Dendritic cell treated with granulocyte-macrophage colony-stimulating factor and Interleukin-4, amounts not matched to agents 40 ng/mL and 50 ng/mL, for 4 days (primary cell): ENCODE measurements around the gene SMG6.

Experiments
- H3K27ac Mint-ChIP-seq: one replicate; pipeline ENCODE4 v1.8.0; 2022; ENCODE audit warnings: mild to moderate bottlenecking, mixed read lengths
- H3K27me3 Mint-ChIP-seq: one replicate; pipeline ENCODE4 v1.8.0; 2022; ENCODE audit warnings: mild to moderate bottlenecking, mixed read lengths
- H3K36me3 Mint-ChIP-seq: one replicate; pipeline ENCODE4 v1.8.0; 2022; ENCODE audit warnings: low read depth, mixed read lengths
- H3K4me1 Mint-ChIP-seq: one replicate; pipeline ENCODE4 v1.8.0; 2022; ENCODE audit warnings: low read depth, mixed read lengths
- H3K4me3 Mint-ChIP-seq: one replicate; pipeline ENCODE4 v1.8.0; 2022; ENCODE audit warnings: mild to moderate bottlenecking, moderate library complexity, mixed read lengths
- H3K9me3 Mint-ChIP-seq: one replicate; pipeline ENCODE4 v1.8.0; 2022; ENCODE audit warnings: mixed read lengths
- intact Hi-C: fragments of 100-400 bp; cut with micrococcal nuclease; formaldehyde crosslinking; loops from one replicate; pipeline ENCODE4 v1.15.0; 2022

The SMG6 gene

DNA sequence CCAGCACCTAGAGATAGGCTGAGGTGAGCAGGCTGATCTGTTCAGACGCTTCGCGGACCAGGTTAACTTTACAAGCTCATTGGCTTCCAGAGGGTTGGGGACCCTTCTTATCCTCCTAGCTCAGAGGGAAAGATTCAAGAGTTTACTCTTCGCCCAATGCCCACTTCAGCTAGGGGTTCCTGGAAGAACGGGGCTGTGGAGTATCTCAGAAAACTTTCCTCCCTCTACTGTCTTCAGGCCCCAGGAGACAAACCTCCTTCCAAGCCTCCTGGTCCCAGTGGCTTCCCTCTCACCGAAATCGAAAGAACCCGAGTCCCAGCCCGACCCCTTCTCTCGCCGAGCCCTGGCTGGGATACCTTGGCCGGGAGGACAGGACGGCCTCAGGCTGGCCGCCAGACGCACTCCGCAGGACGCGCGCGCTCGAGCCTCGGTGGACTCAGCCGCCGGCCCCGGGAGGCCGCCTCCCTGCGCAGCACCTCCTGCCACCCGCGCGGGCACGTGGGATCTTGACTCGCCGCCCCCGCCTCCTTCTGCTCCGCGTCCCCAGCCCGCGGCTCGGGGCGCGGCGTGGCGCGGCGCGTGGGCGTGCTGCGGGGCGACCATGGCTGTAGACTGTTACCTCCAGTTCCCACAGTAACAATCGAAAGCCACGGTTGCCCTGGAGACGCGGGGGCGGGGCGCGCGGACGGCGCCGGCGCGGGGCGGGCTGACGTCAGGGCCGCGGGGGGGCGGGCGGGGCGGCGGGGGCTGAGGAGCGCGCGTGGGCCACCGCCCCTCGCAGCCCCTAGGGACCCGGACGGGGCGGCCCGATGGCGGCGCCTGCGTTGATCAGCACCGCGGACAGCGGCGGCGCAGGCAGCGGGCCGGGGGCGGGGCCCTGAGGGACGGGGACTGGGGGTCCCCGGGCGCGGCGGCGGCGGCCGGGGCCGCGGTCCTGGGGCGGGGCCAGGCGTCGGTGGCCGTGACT is 254.0 kb downstream of the SMG6 start:
- Mint-ChIP-seq H3K4me3 (peak overlapping the region; percentile 63), H3K27ac (no peak overlapping the region), H3K4me1 (peaks cover 38% of the 10 kb centered on the region), H3K9me3 (no peaks in the 10 kb centered on the region), H3K27me3 (peaks cover 46% of the 10 kb centered on the region), H3K36me3 (peaks cover 4% of the 10 kb centered on the region)
- intact Hi-C loops, result no loop called here

GRCh38 chr17:2048805-2049204 is 254.8 kb downstream of the SMG6 start:
- H3K27me3 Mint-ChIP-seq, result peaks cover 38% of the 10 kb centered on the region
- intact Hi-C loops, result no loop called here
- H3K27ac Mint-ChIP-seq, result no peak overlapping the region
- H3K9me3 Mint-ChIP-seq, result no peaks in the 10 kb centered on the region
- H3K4me3 Mint-ChIP-seq, result no peak overlapping the region
- peaks cover 37% of the 10 kb centered on the region for H3K4me1 Mint-ChIP-seq
- H3K36me3 Mint-ChIP-seq, result peaks cover 12% of the 10 kb centered on the region

GRCh38 chr17:2047590-2047989 is 256.0 kb downstream of the SMG6 start:
- Mint-ChIP-seq H3K27ac (peak overlapping the region; percentile 35), H3K4me3 (no peak overlapping the region), H3K4me1 (peaks cover 38% of the 10 kb centered on the region), H3K36me3 (peaks cover 24% of the 10 kb centered on the region), H3K9me3 (no peaks in the 10 kb centered on the region), H3K27me3 (peaks cover 28% of the 10 kb centered on the region)
- intact Hi-C loops, result no loop called here

DNA sequence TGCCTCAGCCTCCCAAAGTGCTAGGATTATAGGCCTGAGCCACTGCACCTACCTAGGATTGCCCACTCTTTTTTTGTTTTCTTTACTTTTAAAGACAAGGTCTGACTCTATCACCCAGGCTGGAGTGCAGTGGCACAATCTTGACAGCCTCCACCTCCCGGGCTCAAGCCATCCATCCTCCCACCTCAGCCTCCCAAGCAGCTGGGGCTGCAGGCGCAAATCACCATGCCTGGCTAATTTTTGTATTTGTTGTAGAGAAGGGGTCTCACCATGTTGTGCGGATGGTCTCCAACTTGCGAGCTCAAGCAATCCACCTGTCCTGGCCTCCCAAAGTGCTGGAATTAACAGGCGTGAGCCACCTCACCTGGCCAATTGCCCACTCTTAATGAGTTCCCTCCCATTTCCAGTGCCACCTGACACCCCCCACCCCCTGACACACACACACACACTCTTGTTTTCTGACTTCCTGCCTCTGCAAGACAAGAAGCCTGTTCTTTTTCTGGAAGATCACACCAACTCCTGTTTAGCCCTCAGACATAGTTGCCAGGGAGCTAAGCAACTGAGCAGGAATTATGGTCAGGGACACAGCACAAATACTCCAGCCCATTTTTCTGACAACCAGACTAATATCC is 259.2 kb downstream of the SMG6 start:
- Mint-ChIP-seq H3K4me1 (peaks cover 32% of the 10 kb centered on the region), H3K36me3 (peaks cover 50% of the 10 kb centered on the region), H3K4me3 (no peak overlapping the region), H3K9me3 (no peaks in the 10 kb centered on the region), H3K27ac (no peak overlapping the region), H3K27me3 (peaks cover 17% of the 10 kb centered on the region)
- intact Hi-C loops, result no loop called here

GRCh38 chr17:2043785-2044184 is 259.8 kb downstream of the SMG6 start:
- Mint-ChIP-seq H3K9me3 (no peaks in the 10 kb centered on the region), H3K4me3 (no peak overlapping the region), H3K36me3 (peaks cover 56% of the 10 kb centered on the region), H3K27ac (no peak overlapping the region), H3K27me3 (peaks cover 13% of the 10 kb centered on the region), H3K4me1 (peaks cover 26% of the 10 kb centered on the region)
- intact Hi-C loops, result no loop called here

DNA sequence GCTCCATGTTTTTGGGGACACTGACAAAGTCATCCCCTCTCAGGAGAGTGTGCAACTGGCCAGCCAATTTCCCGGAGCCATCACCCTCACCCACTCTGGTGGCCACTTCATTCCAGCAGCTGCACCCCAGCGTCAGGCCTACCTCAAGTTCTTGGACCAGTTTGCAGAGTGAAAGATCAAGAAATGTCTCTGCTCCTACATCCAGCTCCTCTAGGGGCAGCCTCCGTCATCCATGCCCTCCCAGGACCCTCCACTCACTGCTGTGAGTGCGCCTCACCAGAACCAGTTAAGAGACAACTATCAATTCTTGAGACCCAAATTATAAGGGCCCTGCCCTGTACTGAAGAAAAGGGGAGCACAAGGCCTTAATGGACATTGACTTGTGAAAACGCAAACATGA is 260.7 kb downstream of the SMG6 start:
- peaks cover 6% of the 10 kb centered on the region for H3K27me3 Mint-ChIP-seq
- H3K9me3 Mint-ChIP-seq, result no peaks in the 10 kb centered on the region
- intact Hi-C loops, result no loop called here
- H3K27ac Mint-ChIP-seq, result peak overlapping the region; percentile 93
- H3K4me3 Mint-ChIP-seq, result peak overlapping the region; percentile 86
- H3K36me3 Mint-ChIP-seq, result peaks cover 61% of the 10 kb centered on the region
- peaks cover 21% of the 10 kb centered on the region for H3K4me1 Mint-ChIP-seq

DNA sequence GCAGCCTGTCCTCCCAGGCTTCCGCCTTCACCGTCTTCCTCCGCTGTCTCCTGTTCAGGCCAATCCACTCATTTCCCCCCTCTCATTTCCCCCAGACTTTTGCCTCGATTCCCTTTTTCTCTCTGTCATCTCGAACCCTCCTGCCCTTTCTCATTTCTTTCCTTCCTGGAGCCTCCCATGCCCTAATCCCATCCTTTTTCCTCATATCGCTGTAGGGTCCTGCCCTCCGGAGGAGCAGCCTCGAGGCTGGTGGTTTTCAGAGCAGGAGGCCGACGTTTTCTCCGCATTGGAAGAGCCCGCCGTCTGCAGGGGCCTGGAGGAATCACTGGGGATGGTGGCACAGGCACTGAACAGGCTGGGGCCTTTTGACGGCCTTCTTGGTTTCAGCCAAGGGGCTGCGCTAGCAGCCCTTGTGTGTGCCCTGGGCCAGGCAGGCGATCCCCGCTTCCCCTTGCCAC is 261.2 kb downstream of the SMG6 start:
- H3K4me3 Mint-ChIP-seq, result peak overlapping the region; percentile 86
- H3K27ac Mint-ChIP-seq, result peak overlapping the region; percentile 93
- peaks cover 2% of the 10 kb centered on the region for H3K27me3 Mint-ChIP-seq
- peaks cover 19% of the 10 kb centered on the region for H3K4me1 Mint-ChIP-seq
- H3K9me3 Mint-ChIP-seq, result no peaks in the 10 kb centered on the region
- intact Hi-C loops, result no loop called here
- peaks cover 66% of the 10 kb centered on the region for H3K36me3 Mint-ChIP-seq

DNA sequence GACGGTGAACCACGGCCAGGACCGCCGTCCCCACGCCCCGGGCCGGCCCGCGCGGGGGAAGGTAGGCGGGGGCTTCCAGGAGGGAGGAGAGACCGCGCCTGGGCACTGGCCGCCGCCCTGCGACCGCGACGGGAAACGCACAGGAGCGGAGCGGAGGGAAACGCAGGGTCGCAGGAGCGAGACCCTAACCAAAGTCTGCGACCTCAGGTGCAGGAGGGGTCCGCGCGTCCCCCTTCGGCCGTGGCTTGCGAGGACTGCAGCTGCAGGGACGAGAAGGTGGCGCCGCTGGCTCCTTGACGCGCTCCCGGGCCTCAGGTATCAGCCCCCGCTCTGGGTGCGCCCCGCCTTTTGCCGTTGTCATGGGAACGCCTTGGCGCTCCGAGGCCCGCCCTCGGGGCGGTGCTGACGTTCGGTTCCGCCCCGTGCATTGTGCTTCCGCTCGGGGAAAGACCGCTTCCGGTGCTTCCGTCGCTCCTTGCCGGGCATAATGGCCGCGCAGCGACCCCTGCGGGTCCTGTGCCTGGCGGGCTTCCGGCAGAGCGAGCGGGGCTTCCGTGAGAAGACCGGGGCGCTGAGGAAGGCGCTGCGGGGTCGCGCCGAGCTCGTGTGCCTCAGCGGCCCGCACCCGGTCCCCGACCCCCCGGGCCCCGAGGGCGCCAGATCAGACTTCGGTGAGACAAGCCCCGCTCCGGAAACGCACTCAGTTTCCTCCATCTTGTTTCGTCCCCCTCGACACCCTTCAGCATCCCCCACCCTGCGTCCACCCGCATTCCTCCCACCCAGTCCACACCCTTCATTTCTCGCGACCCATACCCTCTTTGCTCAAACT is 261.8 kb downstream of the SMG6 start, which contains the start of gene OVCA2:
TSS of gene OVCA2 (plus strand) at position 462 of the 829 bp plus-strand sequence. CDS start at position 488, 26 bp downstream.
- intact Hi-C loops, result no loop called here
- no peaks in the 10 kb centered on the region for H3K9me3 Mint-ChIP-seq
- H3K4me3 Mint-ChIP-seq, result peak within 1 kb of the TSS; percentile 86
- peaks cover 72% of the 10 kb centered on the region for H3K36me3 Mint-ChIP-seq
- H3K27ac Mint-ChIP-seq, result peak within 1 kb of the TSS; percentile 93
- peaks cover 19% of the 10 kb centered on the region for H3K4me1 Mint-ChIP-seq
- no peaks in the 10 kb centered on the region for H3K27me3 Mint-ChIP-seq

- Mint-ChIP-seq H3K4me1 (peaks cover 19% of the 10 kb centered on the region), H3K9me3 (no peaks in the 10 kb centered on the region), H3K4me3 (peak overlapping the region; percentile 86), H3K36me3 (peaks cover 80% of the 10 kb centered on the region), H3K27me3 (no peaks in the 10 kb centered on the region), H3K27ac (no peak overlapping the region)
- intact Hi-C loops, result no loop called here
Measured at GRCh38 chr17:2040942-2041560, 262.5 kb downstream of the SMG6 start.

DNA sequence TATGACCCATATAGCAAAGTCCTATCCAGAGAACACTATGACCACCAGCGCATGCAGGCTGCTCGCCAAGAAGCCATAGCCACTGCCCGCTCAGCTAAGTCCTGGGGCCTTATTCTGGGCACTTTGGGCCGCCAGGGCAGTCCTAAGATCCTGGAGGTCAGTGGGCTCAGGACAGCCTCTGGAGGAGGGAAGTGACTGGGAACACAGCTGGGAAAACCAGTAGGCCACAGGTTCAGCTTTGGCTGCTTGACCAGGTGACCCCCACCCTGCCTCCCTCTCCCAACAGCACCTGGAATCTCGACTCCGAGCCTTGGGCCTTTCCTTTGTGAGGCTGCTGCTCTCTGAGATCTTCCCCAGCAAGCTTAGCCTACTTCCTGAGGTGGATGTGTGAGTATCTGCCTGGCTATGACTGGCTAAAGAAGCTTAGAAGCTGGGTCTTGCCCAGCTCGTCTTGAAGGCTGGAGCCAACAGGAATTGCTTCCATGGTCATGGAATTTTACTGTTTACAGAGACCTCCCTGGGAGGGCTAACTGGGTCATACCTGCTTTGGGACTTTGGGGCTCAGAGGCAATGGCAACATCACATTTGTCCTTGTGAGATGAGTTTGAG is 263.3 kb downstream of the SMG6 start:
- no peak overlapping the region for H3K4me3 Mint-ChIP-seq
- H3K27ac Mint-ChIP-seq, result no peak overlapping the region
- peaks cover 19% of the 10 kb centered on the region for H3K4me1 Mint-ChIP-seq
- H3K27me3 Mint-ChIP-seq, result no peaks in the 10 kb centered on the region
- intact Hi-C loops, result no loop called here
- H3K9me3 Mint-ChIP-seq, result no peaks in the 10 kb centered on the region
- H3K36me3 Mint-ChIP-seq, result peaks cover 87% of the 10 kb centered on the region

DNA sequence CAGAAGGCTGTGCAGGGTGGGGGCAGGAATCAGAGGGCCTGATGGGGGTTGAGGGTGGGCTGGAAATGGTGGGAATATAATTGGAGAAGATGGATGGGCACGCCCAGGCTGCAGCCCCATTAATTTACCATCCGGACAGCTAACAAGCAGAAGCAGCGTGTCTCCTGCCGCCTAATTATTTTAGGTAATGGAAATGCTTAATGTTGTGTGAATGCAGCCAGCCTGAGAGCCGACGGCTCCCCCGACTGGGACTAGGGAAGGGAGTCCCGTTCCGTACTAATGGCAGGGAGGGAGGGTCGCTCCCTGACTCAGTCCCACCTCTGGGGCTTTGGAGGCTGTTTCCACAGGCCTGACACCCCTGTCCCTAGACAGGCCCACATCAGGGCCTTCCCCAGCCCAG is 266.4 kb downstream of the SMG6 start:
- intact Hi-C loops, result no loop called here
- H3K27ac Mint-ChIP-seq, result no peak overlapping the region
- H3K27me3 Mint-ChIP-seq, result no peaks in the 10 kb centered on the region
- H3K9me3 Mint-ChIP-seq, result no peaks in the 10 kb centered on the region
- H3K4me3 Mint-ChIP-seq, result no peak overlapping the region
- H3K4me1 Mint-ChIP-seq, result peaks cover 12% of the 10 kb centered on the region
- peaks cover 74% of the 10 kb centered on the region for H3K36me3 Mint-ChIP-seq

- intact Hi-C loops, result no loop called here
- no peak overlapping the region for H3K27ac Mint-ChIP-seq
- H3K4me3 Mint-ChIP-seq, result no peak overlapping the region
- H3K27me3 Mint-ChIP-seq, result no peaks in the 10 kb centered on the region
- peaks cover 67% of the 10 kb centered on the region for H3K36me3 Mint-ChIP-seq
- no peaks in the 10 kb centered on the region for H3K9me3 Mint-ChIP-seq
- H3K4me1 Mint-ChIP-seq, result peaks cover 11% of the 10 kb centered on the region
Measured at GRCh38 chr17:2035541-2036488, 267.8 kb downstream of the SMG6 start.
